Upper lobe of right lung (tissue), 1 donor: Measurements from ENCODE around the gene RPTOR. TPM values are rescaled to one million over a fixed set of nuclear protein-coding genes. Genes with fewer than 3 reads are reported as not detected.

Experiments
- ATAC-seq: fragments of 200-7000 bp; cut with Tn5 transposase; one replicate; pipeline ENCODE4 v1.9.1; 2020; ENCODE audit warnings: mild to moderate bottlenecking, moderate library complexity
- DNase-seq: peaks from one replicate; pipeline ENCODE4 v3.0.0-alpha.2; 2020
- H3K27ac ChIP-seq: fragments of 200-600 bp; one replicate; pipeline ENCODE4 v1.8.0; 2022
- H3K27me3 ChIP-seq: fragments of 200-600 bp; one replicate; pipeline ENCODE4 v1.8.0; 2022; ENCODE audit warnings: mild to moderate bottlenecking
- H3K36me3 ChIP-seq: fragments of 200-600 bp; one replicate; pipeline ENCODE4 v1.8.0; 2022
- H3K4me1 ChIP-seq: fragments of 200-600 bp; one replicate; pipeline ENCODE4 v1.8.0; 2022
- H3K4me3 ChIP-seq: fragments of 200-600 bp; one replicate; pipeline ENCODE4 v1.8.0; 2022; ENCODE audit warnings: mild to moderate bottlenecking
- H3K9me3 ChIP-seq: fragments of 200-600 bp; one replicate; pipeline ENCODE4 v1.8.0; 2022
- intact Hi-C: fragments of 100-400 bp; cut with DNase I; formaldehyde crosslinking; loops from one replicate; pipeline ENCODE4 v1.11.0; 2022
- total RNA-seq: library from RNA; stranded (reverse); fragmentation: NEBNext Ultra II Directional; extraction: Animal tissue kit (Norgen Biotek cat#: 25700); gene quantifications from one replicate; pipeline ENCODE4 v1.2.1, GENCODE V29; 2021
- TF ChIP-seq, protein P1 (sequence below): fragments of 200-600 bp; IDR thresholded peaks from one replicate; pipeline ENCODE4 v1.8.0; 2022; ENCODE audit warnings: antibody characterized with exemption
- donor health status: DM: no; HTN: yes; CAD: no; lungs with severe emphysema.

RPTOR gene
- total RNA-seq, 1 donor from 2014 or later, result 35.4 TPM

DNA sequence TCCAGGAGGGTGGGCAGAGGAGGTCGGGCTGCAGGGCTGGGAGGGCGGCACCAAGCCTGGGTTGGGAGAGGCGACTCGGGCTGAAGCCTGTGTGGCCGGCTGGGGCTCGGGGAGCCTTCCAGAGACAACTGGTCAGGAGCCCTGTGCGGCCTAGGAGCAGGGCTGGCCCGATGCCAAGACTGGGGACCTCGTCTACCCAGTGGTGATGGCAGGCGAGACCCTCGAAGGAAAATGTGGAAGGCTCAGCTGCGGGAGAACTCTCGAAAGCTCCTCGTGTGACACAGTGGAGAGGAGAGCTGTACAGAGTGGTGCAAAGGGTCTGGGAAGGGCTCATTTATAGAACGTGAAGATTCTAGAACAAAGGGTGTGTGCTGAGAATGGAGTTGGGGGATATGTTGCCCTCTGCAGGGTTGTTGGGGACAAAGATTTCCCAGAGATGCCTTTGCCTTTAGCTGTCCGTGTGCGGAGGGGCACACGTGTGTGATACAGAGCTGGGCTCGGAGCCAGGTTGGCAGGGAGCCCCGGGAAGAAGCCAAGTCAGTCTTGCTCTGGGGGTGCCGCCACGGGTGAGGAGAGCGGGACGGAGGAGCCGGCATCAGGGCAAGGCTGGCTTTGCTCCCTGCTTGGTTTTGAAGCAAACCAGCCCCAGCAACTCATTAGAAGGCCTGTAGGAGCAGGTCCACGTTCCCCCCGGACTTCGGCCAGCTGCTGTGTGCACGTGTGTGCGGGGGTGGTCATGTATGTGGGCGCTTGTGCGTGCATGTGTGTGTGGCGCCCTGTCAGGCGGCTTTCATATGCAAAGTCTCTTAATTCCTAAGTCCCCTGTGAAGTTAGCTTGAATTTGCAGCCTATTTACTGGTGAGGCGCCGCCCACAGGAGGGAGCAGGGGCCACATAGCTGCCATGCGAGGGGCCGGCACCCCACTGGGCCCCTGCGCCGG lies 314.6 kb downstream of the RPTOR start:
- Histone ChIP-seq H3K4me1 (peaks cover 13% of the 10 kb centered on the region), H3K27ac (no peak overlapping the region), H3K4me3 (no peak overlapping the region), H3K36me3 (peaks cover 9% of the 10 kb centered on the region), H3K27me3 (no peaks in the 10 kb centered on the region), H3K9me3 (no peaks in the 10 kb centered on the region)
- TF ChIP-seq, protein P1, sequence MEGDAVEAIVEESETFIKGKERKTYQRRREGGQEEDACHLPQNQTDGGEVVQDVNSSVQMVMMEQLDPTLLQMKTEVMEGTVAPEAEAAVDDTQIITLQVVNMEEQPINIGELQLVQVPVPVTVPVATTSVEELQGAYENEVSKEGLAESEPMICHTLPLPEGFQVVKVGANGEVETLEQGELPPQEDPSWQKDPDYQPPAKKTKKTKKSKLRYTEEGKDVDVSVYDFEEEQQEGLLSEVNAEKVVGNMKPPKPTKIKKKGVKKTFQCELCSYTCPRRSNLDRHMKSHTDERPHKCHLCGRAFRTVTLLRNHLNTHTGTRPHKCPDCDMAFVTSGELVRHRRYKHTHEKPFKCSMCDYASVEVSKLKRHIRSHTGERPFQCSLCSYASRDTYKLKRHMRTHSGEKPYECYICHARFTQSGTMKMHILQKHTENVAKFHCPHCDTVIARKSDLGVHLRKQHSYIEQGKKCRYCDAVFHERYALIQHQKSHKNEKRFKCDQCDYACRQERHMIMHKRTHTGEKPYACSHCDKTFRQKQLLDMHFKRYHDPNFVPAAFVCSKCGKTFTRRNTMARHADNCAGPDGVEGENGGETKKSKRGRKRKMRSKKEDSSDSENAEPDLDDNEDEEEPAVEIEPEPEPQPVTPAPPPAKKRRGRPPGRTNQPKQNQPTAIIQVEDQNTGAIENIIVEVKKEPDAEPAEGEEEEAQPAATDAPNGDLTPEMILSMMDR, result peak; percentile 12
- intact Hi-C loops, result no loop called here
- DNase-seq (no peak), ATAC-seq (peak; percentile 33)

DNA sequence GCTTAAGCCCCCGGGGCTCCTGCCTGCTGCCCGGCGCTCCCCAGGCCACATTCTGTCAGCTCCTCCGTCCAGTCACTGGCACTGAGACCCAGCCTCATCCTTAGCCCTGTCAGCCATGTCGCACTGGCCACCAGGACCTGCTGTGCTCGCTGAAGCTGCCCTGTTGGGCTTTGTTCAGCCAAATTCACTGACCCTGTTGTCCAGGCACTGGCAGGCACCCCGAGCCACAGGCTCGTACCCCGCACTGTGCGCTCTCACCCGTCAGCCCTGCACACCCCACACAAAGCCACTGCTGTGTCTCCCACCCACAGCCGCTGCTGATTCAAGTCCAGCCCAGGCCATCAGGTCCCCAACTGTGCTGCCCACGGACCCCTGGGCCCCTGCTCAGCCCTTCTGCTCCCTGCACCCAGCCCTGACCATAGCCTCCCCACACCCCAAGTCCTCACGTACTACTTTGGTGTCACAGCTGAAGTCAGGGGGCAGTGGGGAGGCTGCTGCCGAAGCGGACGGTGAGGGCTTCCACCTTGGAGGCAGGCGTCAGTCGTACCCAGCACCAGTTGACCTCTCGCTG lies 315.5 kb downstream of the RPTOR start:
- TF ChIP-seq, protein P1, result no peak
- no peaks in the 10 kb centered on the region for H3K27me3 ChIP-seq
- peaks cover 8% of the 10 kb centered on the region for H3K36me3 ChIP-seq
- H3K9me3 ChIP-seq, result no peaks in the 10 kb centered on the region
- peaks cover 13% of the 10 kb centered on the region for H3K4me1 ChIP-seq
- ATAC-seq, result no peak
- intact Hi-C loops, result no loop called here
- no peak for DNase-seq
- no peak overlapping the region for H3K4me3 ChIP-seq
- no peak overlapping the region for H3K27ac ChIP-seq

DNA sequence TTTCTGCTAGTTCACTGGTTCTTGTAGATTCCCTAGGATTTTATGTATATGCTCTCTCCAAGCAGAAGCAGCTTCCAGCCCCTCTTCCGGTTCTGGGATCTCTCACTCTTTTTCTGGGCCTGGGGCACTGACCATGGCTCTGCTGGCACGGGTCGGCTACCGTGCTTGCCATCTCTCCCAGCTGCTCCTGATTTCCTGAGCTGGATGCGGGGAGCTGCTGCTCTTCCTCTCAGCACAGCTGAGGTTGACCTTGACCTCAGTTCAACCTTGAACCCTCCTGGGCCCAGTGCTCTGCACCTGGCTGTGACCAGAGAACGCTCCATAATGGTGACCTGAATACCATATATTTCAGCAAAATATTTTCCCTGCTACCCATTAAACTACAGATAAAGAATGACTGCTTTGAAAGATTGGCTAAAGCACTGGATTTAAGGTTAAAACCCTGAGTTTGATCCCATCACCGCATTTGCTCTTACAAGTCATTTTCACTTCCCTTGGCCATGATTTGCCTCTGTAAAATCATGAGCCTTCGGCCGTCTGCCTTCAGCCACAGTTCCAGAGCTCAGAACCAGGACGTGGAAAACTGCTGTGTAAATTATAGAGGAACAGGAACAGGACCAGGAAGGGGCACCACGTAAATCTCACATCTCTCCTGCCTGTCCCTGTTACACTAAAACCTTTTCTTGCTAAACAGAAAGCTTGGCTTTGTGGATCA lies 316.2 kb downstream of the RPTOR start:
- no peaks in the 10 kb centered on the region for H3K9me3 ChIP-seq
- TF ChIP-seq, protein P1, result no peak
- intact Hi-C loops, result no loop called here

DNA sequence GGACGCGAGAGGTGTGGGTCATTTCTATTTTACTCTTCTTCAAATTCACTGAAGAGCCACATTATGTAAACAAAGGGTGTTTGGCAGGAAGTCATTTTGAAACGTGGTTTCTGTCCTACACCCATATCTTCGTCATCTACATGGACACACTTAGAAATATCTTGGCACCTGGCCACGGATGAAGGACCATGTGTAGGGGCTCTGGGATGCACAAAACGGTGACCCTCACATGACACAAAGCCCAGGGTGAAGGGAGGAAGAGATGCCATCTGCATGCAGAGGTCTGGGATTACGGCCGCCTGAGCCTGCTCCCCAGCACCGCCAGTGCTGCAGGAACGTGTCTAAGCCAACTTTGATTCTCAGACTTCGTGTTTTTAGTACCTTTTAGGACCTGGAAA lies 316.8 kb downstream of the RPTOR start:
- Histone ChIP-seq H3K4me1 (peaks cover 12% of the 10 kb centered on the region), H3K36me3 (no peaks in the 10 kb centered on the region), H3K27ac (no peak overlapping the region), H3K4me3 (no peak overlapping the region), H3K27me3 (no peaks in the 10 kb centered on the region), H3K9me3 (no peaks in the 10 kb centered on the region)
- ATAC-seq (no peak), DNase-seq (no peak)
- intact Hi-C loops, result no loop called here
- TF ChIP-seq, protein P1, result no peak

More for the DNA sequence above, 316.2 kb downstream of the RPTOR start:
- ATAC-seq (no peak), DNase-seq (no peak)
- no peak overlapping the region for H3K27ac ChIP-seq
- H3K4me3 ChIP-seq, result no peak overlapping the region
- no peaks in the 10 kb centered on the region for H3K27me3 ChIP-seq
- peaks cover 1% of the 10 kb centered on the region for H3K36me3 ChIP-seq
- peaks cover 13% of the 10 kb centered on the region for H3K4me1 ChIP-seq

DNA sequence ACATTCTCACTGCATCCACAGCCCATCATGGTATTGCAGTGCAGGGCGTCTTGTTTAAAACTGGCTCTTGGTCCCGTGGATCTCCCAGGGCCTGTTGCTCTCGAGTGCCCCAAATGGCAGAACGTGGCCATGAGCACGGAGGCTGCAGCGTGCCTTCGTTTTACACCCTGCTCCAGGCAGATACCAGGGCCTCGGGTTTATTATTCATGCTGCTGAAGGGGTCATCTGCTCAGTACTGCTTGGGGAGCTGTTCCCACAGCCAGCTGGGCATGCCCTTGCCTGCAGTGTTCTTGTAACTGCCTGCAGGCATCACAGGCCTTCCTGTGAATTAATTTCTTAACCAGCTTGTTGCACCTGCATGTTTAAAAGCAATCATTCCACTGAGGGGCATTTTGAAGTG lies 317.3 kb downstream of the RPTOR start:
- no peaks in the 10 kb centered on the region for H3K27me3 ChIP-seq
- ATAC-seq, result no peak

More for the DNA sequence above, 317.3 kb downstream of the RPTOR start:
- no peak overlapping the region for H3K27ac ChIP-seq
- peaks cover 7% of the 10 kb centered on the region for H3K4me1 ChIP-seq
- no peak for DNase-seq
- H3K9me3 ChIP-seq, result no peaks in the 10 kb centered on the region
- H3K4me3 ChIP-seq, result no peak overlapping the region
- TF ChIP-seq, protein P1, result peak; percentile 19
- H3K36me3 ChIP-seq, result no peaks in the 10 kb centered on the region
- intact Hi-C loops, result no loop called here
